ENCODE measurements around the gene PADI6. TPM values are rescaled to one million over a fixed set of nuclear protein-coding genes. Genes with fewer than 3 reads are reported as not detected.

Gene PADI6
- total RNA-seq, 1 donor = not detected

GRCh38 chr1:17433261-17433660 is 61.3 kb downstream of the PADI6 start:
- DNase-seq (ENCODE audit: low read depth) = no peak
- TF ChIP-seq CTCF (IDR thresholded peaks at IDR 0.05; ENCODE audit: insufficient read depth, low read length) = no peak

DNA sequence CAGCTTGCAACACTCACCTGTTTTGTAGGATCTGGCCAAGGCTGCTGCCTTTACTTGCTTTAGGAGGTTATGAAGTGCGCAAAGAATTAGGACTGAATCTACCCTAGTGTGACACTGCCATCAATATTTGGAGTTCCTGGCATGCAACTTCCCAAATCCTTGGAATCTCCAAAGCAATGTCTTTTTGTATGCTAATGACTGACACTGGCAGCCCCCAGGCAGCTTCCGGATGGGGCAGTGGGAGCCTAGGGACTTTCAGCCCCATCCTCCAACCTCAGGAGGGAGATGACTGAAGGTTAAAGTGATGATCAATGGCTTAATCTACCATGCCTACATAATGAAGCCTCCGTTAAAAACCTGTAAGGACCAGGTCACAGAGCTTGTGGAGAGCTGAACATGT is 62.0 kb downstream of the PADI6 start:
- H3K4me3 ChIP-seq (ENCODE audit: low read depth, low read length) = no peak overlapping the region
- no peak for DNase-seq (ENCODE audit: low read depth)
- TF ChIP-seq CTCF (IDR thresholded peaks at IDR 0.05; ENCODE audit: insufficient read depth, low read length) = no peak

More at GRCh38 chr1:17433261-17433660, 61.3 kb downstream of the PADI6 start:
- H3K4me3 ChIP-seq (ENCODE audit: low read depth, low read length) = no peak overlapping the region

DNA sequence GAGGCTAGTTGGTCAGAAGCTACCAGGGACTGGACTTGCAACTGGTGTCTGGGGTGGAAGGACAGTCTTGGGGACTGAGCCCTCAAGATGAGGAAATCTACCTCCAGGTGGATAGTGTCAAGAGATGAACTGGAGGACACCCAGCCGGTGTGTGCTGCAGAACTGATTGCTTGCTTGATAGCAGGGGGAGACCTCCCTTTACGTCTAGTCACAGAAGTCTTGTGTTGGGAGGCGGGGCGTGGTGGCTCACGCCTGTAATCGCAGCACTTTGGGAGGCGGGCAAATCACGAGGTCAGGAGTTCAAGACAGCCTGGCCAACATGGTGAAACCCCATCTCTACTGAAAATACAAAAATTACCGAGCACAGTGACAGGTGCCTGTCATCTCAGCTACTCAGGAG is 62.6 kb downstream of the PADI6 start:
- H3K4me3 ChIP-seq (ENCODE audit: low read depth, low read length) = no peak overlapping the region

GRCh38 chr1:17436380-17437174 is 64.6 kb downstream of the PADI6 start:
- H3K4me3 ChIP-seq (ENCODE audit: low read depth, low read length) = peak overlapping the region; percentile 80
- no peak for DNase-seq (ENCODE audit: low read depth)
- no peak for TF ChIP-seq CTCF (IDR thresholded peaks at IDR 0.05; ENCODE audit: insufficient read depth, low read length)

More for the DNA sequence above, 62.6 kb downstream of the PADI6 start:
- TF ChIP-seq CTCF (IDR thresholded peaks at IDR 0.05; ENCODE audit: insufficient read depth, low read length) = no peak
- DNase-seq (ENCODE audit: low read depth) = no peak

DNA sequence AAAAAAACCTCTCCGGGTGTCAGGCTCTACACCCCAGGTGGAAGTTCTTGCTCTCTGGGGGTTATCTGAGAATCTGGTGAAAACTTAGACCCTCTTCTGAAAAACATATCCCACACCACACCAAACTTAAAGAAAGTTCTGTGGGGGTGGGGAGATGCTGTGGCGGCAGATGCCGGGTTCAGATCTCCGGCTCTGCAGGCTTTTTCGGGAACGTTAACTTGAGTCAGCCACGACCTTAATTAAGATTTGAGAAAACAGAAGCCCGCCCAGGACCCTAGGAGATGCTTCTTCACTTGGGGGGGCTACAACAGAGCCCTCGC is 65.2 kb downstream of the PADI6 start:
- DNase-seq (ENCODE audit: low read depth) = no peak
- peak overlapping the region; percentile 80 for H3K4me3 ChIP-seq (ENCODE audit: low read depth, low read length)
- no peak for TF ChIP-seq CTCF (IDR thresholded peaks at IDR 0.05; ENCODE audit: insufficient read depth, low read length)

DNA sequence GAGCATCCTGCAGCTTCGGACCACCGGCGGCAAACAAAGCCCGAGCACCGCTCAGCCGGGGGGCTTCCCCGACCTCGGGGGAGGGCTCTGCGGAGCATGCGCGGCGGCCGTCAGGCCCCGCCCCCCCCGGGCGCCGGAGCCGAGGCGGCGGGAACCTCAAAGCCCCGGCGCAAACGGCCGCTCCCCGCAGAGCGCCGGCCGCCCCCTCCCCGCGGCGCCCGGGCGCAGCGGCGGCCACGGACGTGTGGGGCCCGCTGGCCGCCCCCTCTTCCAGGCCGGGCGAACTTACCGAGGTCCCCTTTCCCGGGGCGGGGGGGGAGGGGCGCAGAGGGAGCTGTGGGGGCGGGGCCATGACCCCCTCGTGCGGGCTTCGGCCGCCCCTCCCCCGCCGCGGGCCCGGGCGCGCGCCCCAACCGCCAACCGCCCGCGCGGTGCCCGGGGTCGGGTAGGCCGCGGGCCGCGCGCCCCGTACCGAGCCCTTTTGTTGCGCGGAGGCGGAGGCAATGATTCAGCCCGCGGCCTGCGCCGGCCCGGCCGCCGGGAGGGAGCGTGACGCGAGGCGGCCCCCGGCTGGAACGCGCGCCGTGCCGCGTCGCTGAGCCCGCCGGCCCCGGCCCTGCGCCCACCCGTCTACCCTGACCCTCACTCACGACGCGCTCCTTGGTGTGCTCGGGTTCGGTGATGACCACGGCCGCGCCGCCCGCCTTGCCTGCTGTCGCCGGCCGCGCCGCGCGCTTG is 65.8 kb downstream of the PADI6 start:
- peak overlapping the region; percentile 80 for H3K4me3 ChIP-seq (ENCODE audit: low read depth, low read length)
- TF ChIP-seq CTCF (IDR thresholded peaks at IDR 0.05; ENCODE audit: insufficient read depth, low read length) = no peak
- DNase-seq (ENCODE audit: low read depth) = no peak

Measured in fibroblast of the aortic adventitia (primary cell).